CD4-positive, alpha-beta T cell (primary cell): ENCODE data around the gene DHX57. TPM values are rescaled to one million over a fixed set of nuclear protein-coding genes. Genes with fewer than 3 reads are reported as not detected.

Experiments
- ATAC-seq: fragments of 200-7000 bp; cut with Tn5 transposase; one replicate; pipeline ENCODE4 v1.10.0; 2022; ENCODE audit warnings: mild to moderate bottlenecking; ENCODE audit not compliant: poor library complexity
- CTCF ChIA-PET: fragments of 350-600 bp; sonication (Branson Sonifier 250); formaldehyde crosslinking; loops from one replicate; lab custom pipeline; 2021; ENCODE audit warnings: antibody characterized with exemption, inconsistent platforms; lab: Charles Lee
- POLR2A ChIA-PET: fragments of 350-600 bp; sonication (Branson Sonifier 250); formaldehyde crosslinking; loops from one replicate; lab custom pipeline; 2021; ENCODE audit warnings: antibody characterized with exemption, inconsistent platforms; lab: Charles Lee
- DNase-seq, 14 experiments: peaks; one replicate each; pipeline ENCODE4 v3.0.0-alpha.2; 2013 to 2020; ENCODE audit warnings: mixed read lengths in 2 of 14
- H3K27ac ChIP-seq, 2 donors: one replicate each; pipeline versions ENCODE4 v1.5.1 to v1.7.0; 2013; ENCODE audit warnings: low read length in 2 of 2, low read depth in 1 of 2, mild to moderate bottlenecking in 1 of 2
- H3K27me3 ChIP-seq, 2 experiments: 1 replicate in 1 of 2; 2 replicates in 1 of 2; pipeline versions ENCODE4 v1.6.1 to v1.7.0; 2013; ENCODE audit warnings: low read length in 2 of 2, control low read depth in 1 of 2, mild to moderate bottlenecking in 1 of 2, moderate library complexity in 1 of 2; ENCODE audit not compliant: insufficient read depth in 2 of 2, control insufficient read depth in 1 of 2
- H3K36me3 ChIP-seq: one replicate; pipeline ENCODE4 v1.6.1; 2013; ENCODE audit warnings: low read length, control low read depth; ENCODE audit not compliant: insufficient read depth
- H3K4me1 ChIP-seq: one replicate; pipeline ENCODE4 v1.6.1; 2013; ENCODE audit warnings: low read length, control low read depth; ENCODE audit not compliant: insufficient read depth
- H3K4me3 ChIP-seq: one replicate; pipeline ENCODE4 v1.5.1; 2013; ENCODE audit warnings: mild to moderate bottlenecking, low read length, moderate library complexity
- H3K9me3 ChIP-seq, 2 experiments: 1 replicate in 1 of 2; 2 replicates in 1 of 2; pipeline versions ENCODE4 v1.6.1 to v1.7.0; 2013; ENCODE audit warnings: low read length in 2 of 2, mild to moderate bottlenecking in 2 of 2, control low read depth in 1 of 2, moderate library complexity in 1 of 2; ENCODE audit not compliant: control insufficient read depth in 1 of 2, insufficient read depth in 1 of 2
- H3K27ac Mint-ChIP-seq: one replicate; pipeline ENCODE4 v1.8.0; 2020; ENCODE audit warnings: mixed read lengths
- H3K27me3 Mint-ChIP-seq: one replicate; pipeline ENCODE4 v1.8.0; 2021; ENCODE audit warnings: mixed read lengths
- H3K36me3 Mint-ChIP-seq: one replicate; pipeline ENCODE4 v1.8.0; 2021; ENCODE audit warnings: low read depth, mixed read lengths
- H3K4me1 Mint-ChIP-seq: one replicate; pipeline ENCODE4 v1.8.0; 2021; ENCODE audit warnings: low read depth, mixed read lengths
- H3K4me3 Mint-ChIP-seq: one replicate; pipeline ENCODE4 v1.8.0; 2020; ENCODE audit warnings: mild to moderate bottlenecking, mixed read lengths
- H3K9me3 Mint-ChIP-seq: one replicate; pipeline ENCODE4 v1.8.0; 2020; ENCODE audit warnings: mixed read lengths
- intact Hi-C, 2 experiments: fragments of 100-400 bp; cut with DNase I in 1 of 2; cut with micrococcal nuclease in 1 of 2; formaldehyde crosslinking; loops; one replicate each; pipeline versions ENCODE4 v1.15.1 to v1.9.0; 2023 to 2025; cut with DNase I, micrococcal nuclease
- total RNA-seq, 174 experiments: library from RNA in 2 of 174; stranded (reverse) in 2 of 174; gene quantifications; one replicate each; pipeline ENCODE4 v1.2.3 and lab custom pipeline; 2021 to 2026
- TF ChIP-seq, protein P1 (sequence below): fragments of 200-600 bp; IDR thresholded peaks from one replicate; pipeline ENCODE4 v1.8.0; 2022; ENCODE audit warnings: antibody characterized with exemption, mild to moderate bottlenecking

DHX57 gene
- total RNA-seq, 2 experiments from 2014 or later: 13.9 to 14.1 TPM

DNA sequence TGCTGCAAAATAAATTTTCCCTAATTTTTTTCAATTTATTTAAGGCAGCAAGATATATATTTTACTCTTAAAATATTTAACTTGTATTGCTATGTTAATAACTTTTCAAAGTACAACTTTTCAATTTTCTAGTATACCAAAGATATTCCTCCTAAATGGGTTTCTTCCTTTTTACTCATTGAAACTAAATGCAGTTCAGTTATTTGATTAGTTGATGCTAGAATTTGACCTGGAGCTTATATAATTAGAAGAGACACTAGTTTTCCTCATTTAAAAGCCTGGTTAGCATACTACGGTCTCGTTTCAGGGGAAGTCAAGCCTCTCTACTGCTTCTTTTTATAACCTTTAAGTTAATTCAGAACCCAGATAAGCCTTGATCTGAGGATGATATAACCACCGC is 13.8 kb upstream of the DHX57 start, which contains the start of gene ARHGEF33:
Gene ARHGEF33, plus strand, starts transcription at position 301 of the 400 bp plus-strand sequence. CDS start 29,573 bp downstream, outside the sequence.
- POLR2A ChIA-PET: no interaction called here

DNA sequence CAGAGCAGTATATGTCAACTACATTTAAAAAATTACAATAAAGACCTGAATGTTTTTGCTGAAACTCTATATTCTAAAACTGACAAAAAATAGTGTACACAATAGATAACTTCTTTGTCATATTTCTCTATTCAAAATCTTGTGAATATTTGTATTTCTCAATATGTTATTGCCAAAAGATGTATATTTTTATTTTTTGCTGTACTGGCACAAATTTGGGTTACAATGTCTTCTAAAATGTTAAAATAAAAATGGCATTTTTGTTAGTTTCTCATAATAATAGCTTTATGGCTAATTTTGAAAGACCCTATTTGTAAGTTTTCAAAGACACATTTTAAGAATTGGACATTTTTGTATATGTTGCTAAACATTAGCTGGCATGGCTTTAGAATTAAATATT is 13.3 kb upstream of the DHX57 start:
- intact Hi-C loops: no loop called here
- no peak overlapping the region for H3K27ac Mint-ChIP-seq
- no peak overlapping the region for H3K4me3 Mint-ChIP-seq

More for the DNA sequence above, 13.8 kb upstream of the DHX57 start, which contains the start of gene ARHGEF33:
- H3K36me3 ChIP-seq: no peaks in the 10 kb centered on the region
- no peak within 1 kb of the TSS for H3K27ac Mint-ChIP-seq
- intact Hi-C loops: no loop called here
- H3K4me1 Mint-ChIP-seq: no peaks in the 10 kb centered on the region
- no peaks in the 10 kb centered on the region for H3K27me3 Mint-ChIP-seq
- H3K9me3 ChIP-seq: no peaks in the 10 kb centered on the region
- DNase-seq (no peak), ATAC-seq (no peak)
- no peak within 1 kb of the TSS for H3K4me3 ChIP-seq
- TF ChIP-seq, protein P1, sequence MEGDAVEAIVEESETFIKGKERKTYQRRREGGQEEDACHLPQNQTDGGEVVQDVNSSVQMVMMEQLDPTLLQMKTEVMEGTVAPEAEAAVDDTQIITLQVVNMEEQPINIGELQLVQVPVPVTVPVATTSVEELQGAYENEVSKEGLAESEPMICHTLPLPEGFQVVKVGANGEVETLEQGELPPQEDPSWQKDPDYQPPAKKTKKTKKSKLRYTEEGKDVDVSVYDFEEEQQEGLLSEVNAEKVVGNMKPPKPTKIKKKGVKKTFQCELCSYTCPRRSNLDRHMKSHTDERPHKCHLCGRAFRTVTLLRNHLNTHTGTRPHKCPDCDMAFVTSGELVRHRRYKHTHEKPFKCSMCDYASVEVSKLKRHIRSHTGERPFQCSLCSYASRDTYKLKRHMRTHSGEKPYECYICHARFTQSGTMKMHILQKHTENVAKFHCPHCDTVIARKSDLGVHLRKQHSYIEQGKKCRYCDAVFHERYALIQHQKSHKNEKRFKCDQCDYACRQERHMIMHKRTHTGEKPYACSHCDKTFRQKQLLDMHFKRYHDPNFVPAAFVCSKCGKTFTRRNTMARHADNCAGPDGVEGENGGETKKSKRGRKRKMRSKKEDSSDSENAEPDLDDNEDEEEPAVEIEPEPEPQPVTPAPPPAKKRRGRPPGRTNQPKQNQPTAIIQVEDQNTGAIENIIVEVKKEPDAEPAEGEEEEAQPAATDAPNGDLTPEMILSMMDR: no peak
- CTCF ChIA-PET: no interaction called here
- H3K36me3 Mint-ChIP-seq: no peaks in the 10 kb centered on the region
- no peak within 1 kb of the TSS for H3K4me3 Mint-ChIP-seq
- no peaks in the 10 kb centered on the region for H3K4me1 ChIP-seq
- no peaks in the 10 kb centered on the region for H3K9me3 Mint-ChIP-seq
- H3K27me3 ChIP-seq: no peaks in the 10 kb centered on the region
- no peak within 1 kb of the TSS for H3K27ac ChIP-seq

DNA sequence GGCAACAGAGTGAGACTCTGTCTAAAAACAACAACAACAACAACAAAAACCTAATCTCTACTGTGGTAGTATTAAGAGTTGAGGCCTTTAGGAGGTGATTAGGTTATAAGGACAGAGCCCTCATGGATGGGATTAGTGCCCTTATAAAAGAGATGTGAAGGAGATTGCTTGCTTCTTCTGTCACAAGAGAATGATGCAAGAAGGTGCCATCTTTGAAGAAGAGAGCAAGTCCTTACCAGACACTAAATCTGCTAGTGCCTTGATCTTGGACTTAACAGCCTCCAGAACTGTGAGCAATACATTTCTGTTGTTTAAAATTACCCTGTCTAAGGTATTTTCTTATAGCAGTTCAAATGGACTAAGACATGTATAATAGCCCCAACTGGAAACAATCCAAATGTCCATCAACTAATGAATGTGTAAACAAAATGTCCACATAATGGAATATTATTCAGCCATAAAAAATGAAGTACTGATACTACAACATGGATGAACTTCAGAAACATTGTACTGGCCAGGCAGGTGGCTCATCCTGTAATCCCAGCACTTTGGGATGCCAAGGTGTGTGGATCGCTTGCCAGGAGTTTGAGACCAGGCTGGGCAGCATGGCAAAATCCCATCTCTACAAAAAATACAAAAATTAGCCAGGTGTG is 12.3 kb upstream of the DHX57 start:
- no peaks in the 10 kb centered on the region for H3K27me3 Mint-ChIP-seq
- ChIA-PET CTCF (no interaction called here), POLR2A (no interaction called here)
- no peaks in the 10 kb centered on the region for H3K27me3 ChIP-seq
- no peak overlapping the region for H3K4me3 ChIP-seq
- H3K27ac ChIP-seq: no peak overlapping the region
- H3K27ac Mint-ChIP-seq: no peak overlapping the region
- no peaks in the 10 kb centered on the region for H3K4me1 Mint-ChIP-seq
- ATAC-seq (no peak), DNase-seq (no peak)
- no peaks in the 10 kb centered on the region for H3K9me3 Mint-ChIP-seq
- H3K9me3 ChIP-seq: no peaks in the 10 kb centered on the region
- no peaks in the 10 kb centered on the region for H3K36me3 ChIP-seq
- no peaks in the 10 kb centered on the region for H3K4me1 ChIP-seq
- TF ChIP-seq, protein P1: no peak
- H3K4me3 Mint-ChIP-seq: no peak overlapping the region
- intact Hi-C loops: no loop called here
- no peaks in the 10 kb centered on the region for H3K36me3 Mint-ChIP-seq

More for the DNA sequence above, 13.3 kb upstream of the DHX57 start:
- Mint-ChIP-seq H3K36me3 (no peaks in the 10 kb centered on the region), H3K9me3 (no peaks in the 10 kb centered on the region), H3K4me1 (no peaks in the 10 kb centered on the region), H3K27me3 (no peaks in the 10 kb centered on the region)
- Histone ChIP-seq H3K27me3 (no peaks in the 10 kb centered on the region), H3K4me1 (no peaks in the 10 kb centered on the region), H3K36me3 (no peaks in the 10 kb centered on the region), H3K9me3 (no peaks in the 10 kb centered on the region), H3K27ac (no peak overlapping the region), H3K4me3 (no peak overlapping the region)
- ChIA-PET POLR2A (no interaction called here), CTCF (no interaction called here)
- no peak for ATAC-seq
- no peak for DNase-seq
- TF ChIP-seq, protein P1: no peak
